PC-3 (cell line): ENCODE measurements around the gene LMOD1. TPM values are rescaled to one million over a fixed set of nuclear protein-coding genes. Genes with fewer than 3 reads are reported as not detected.
A peak's percentile ranks its signal among the peaks of the same experiment; 100 is the strongest.
"Not testable (repeated sequence)": the region's sequence is repeated elsewhere in the genome, so short reads cannot be mapped to it uniquely, and the experiment has no call there.

Experiments used
- ATAC-seq: fragments of 200-7000 bp; cut with Tn5 transposase; 2 replicates; pipeline ENCODE4 v1.9.1; 2020; ENCODE audit warnings: mild to moderate bottlenecking, moderate library complexity
- BruUV-seq: library from RNA; stranded (reverse); fragments of 400-500 nt; replicated peaks from 2 replicates; lab custom pipeline; 2021; lab: Mats Ljungman, UMichigan
- CTCF ChIA-PET: fragments of 300-600 bp; sonication (Branson Sonifier 250); formaldehyde crosslinking; loops from one replicate; lab custom pipeline; 2022; ENCODE audit warnings: antibody characterized with exemption; lab: Charles Lee
- POLR2A ChIA-PET: fragments of 300-600 bp; sonication (Branson Sonifier 250); formaldehyde crosslinking; loops from one replicate; lab custom pipeline; 2022; ENCODE audit warnings: antibody characterized with exemption; ENCODE audit not compliant: unreplicated experiment; lab: Charles Lee
- DNase-seq: peaks from one replicate; pipeline ENCODE4 v3.0.0-alpha.2; 2015
- H2AFZ ChIP-seq: fragments of 300-600 bp; sonication (generic); 2 replicates; pipeline ENCODE4 v1.6.0; 2016; ENCODE audit warnings: antibody characterized with exemption, low read length
- H3F3A ChIP-seq: fragments of 300-600 bp; sonication (generic); one replicate; pipeline ENCODE4 v1.6.0; 2017; ENCODE audit warnings: antibody characterized with exemption, low read length, control low read depth, mild to moderate bottlenecking; ENCODE audit not compliant: unreplicated experiment
- H3K27ac ChIP-seq: fragments of 300-600 bp; sonication (generic); 2 replicates; pipeline ENCODE4 v1.5.1; 2016; ENCODE audit warnings: mild to moderate bottlenecking, low read length
- H3K27me3 ChIP-seq: fragments of 300-600 bp; sonication (generic); 2 replicates; pipeline ENCODE4 v1.6.1; 2016; ENCODE audit warnings: low read length, mixed read lengths
- H3K36me3 ChIP-seq: fragments of 300-600 bp; sonication (generic); 2 replicates; pipeline ENCODE4 v1.6.1; 2016; ENCODE audit warnings: low read depth, mixed run types, low read length, mixed read lengths
- H3K4me1 ChIP-seq: fragments of 300-600 bp; sonication (generic); 2 replicates; pipeline ENCODE4 v1.5.1; 2016; ENCODE audit warnings: low read length; ENCODE audit not compliant: insufficient read depth
- H3K4me2 ChIP-seq: fragments of 300-600 bp; sonication (generic); 2 replicates; pipeline ENCODE4 v1.6.0; 2016; ENCODE audit warnings: low read length
- H3K4me3 ChIP-seq: fragments of 300-600 bp; sonication (generic); 2 replicates; pipeline ENCODE4 v1.5.1; 2016; ENCODE audit warnings: mild to moderate bottlenecking, low read length, mixed read lengths
- H3K79me2 ChIP-seq: fragments of 300-600 bp; sonication (generic); 2 replicates; pipeline ENCODE4 v1.6.1; 2017; ENCODE audit warnings: low read length, mixed read lengths
- H3K9ac ChIP-seq: fragments of 300-600 bp; sonication (generic); 2 replicates; pipeline ENCODE4 v1.6.0; 2016; ENCODE audit warnings: mild to moderate bottlenecking, low read length
- H3K9me2 ChIP-seq: fragments of 300-600 bp; sonication (generic); replicated peaks from 2 replicates; pipeline ENCODE4 v1.6.1; 2016; ENCODE audit warnings: mixed run types, low read length, mixed read lengths
- H3K9me3 ChIP-seq: fragments of 300-600 bp; sonication (generic); 2 replicates; pipeline ENCODE4 v1.6.1; 2016; ENCODE audit warnings: low read length, mixed read lengths
- H4K20me1 ChIP-seq: fragments of 300-600 bp; sonication (generic); 2 replicates; pipeline ENCODE4 v1.6.1; 2016; ENCODE audit warnings: low read length, mixed read lengths
- EZH2 ChIP-seq: fragments of 300-600 bp; sonication (generic); IDR thresholded peaks from one replicate; pipeline ENCODE4 v1.6.1; 2017; ENCODE audit warnings: antibody characterized with exemption, mild to moderate bottlenecking, low read length; ENCODE audit not compliant: unreplicated experiment
- EZH2phosphoT487 ChIP-seq: fragments of 300-600 bp; sonication (generic); IDR thresholded peaks from 2 replicates; pipeline ENCODE4 v1.6.1; 2018; ENCODE audit warnings: mild to moderate bottlenecking, antibody characterized with exemption, low read length, borderline replicate concordance
- intact Hi-C: fragments of 100-400 bp; cut with micrococcal nuclease; formaldehyde crosslinking; loops from 2 replicates; pipeline ENCODE4 v1.9.0; 2023
- total RNA-seq: library from RNA; depleted of rRNA; stranded (reverse); fragments of >200 nt; gene quantifications from 2 replicates; pipeline ENCODE4 v1.2.3, GENCODE V29; 2014
- TF ChIP-seq, protein P1 (sequence below): fragments of 300-600 bp; sonication (generic); conservative IDR thresholded peaks from 2 replicates; pipeline ENCODE4 v1.5.1; 2017; ENCODE audit warnings: antibody characterized with exemption, low read depth, mild to moderate bottlenecking, low read length

The LMOD1 gene
- total RNA-seq, 1 experiment from 2014 or later: 0.07 TPM

DNA sequence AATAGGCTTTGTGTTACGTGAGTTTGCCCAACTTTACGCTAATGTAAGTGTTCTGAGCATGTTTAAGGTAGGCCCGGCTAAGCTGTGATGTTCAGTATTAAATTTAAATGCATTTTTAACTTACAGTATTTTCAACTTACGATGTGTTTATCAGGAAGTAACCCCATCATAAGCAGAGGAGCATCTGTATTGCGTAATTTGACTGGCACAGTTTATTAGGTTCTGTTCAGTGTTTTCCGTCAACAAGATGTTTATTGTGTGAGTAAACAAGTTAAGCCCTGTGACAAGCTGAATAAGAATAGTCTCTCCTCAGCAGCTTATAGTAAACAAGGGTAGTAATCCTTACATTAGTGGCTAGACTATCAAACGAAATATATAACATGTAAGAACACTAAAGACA, 84.9 kb downstream of the LMOD1 start:
- DNase-seq (no peak), ATAC-seq (no peak)
- Histone ChIP-seq H3K9me2 (no peaks in the 10 kb centered on the region), H3K36me3 (peaks cover 26% of the 10 kb centered on the region), H3K4me2 (no peak overlapping the region), H3K27ac (no peak overlapping the region), H3K79me2 (no peaks in the 10 kb centered on the region), H3K4me1 (no peaks in the 10 kb centered on the region), H4K20me1 (no peaks in the 10 kb centered on the region), H3K4me3 (no peak overlapping the region), H3K27me3 (no peaks in the 10 kb centered on the region), H3K9me3 (no peaks in the 10 kb centered on the region), H3F3A (no peaks in the 10 kb centered on the region), H2AFZ (no peak overlapping the region), H3K9ac (no peak overlapping the region)
- intact Hi-C loops: no loop called here
- no TSS peak for BruUV-seq
- CTCF ChIA-PET: no interaction called here
- POLR2A ChIA-PET: no interaction called here
- TF ChIP-seq, protein P1, sequence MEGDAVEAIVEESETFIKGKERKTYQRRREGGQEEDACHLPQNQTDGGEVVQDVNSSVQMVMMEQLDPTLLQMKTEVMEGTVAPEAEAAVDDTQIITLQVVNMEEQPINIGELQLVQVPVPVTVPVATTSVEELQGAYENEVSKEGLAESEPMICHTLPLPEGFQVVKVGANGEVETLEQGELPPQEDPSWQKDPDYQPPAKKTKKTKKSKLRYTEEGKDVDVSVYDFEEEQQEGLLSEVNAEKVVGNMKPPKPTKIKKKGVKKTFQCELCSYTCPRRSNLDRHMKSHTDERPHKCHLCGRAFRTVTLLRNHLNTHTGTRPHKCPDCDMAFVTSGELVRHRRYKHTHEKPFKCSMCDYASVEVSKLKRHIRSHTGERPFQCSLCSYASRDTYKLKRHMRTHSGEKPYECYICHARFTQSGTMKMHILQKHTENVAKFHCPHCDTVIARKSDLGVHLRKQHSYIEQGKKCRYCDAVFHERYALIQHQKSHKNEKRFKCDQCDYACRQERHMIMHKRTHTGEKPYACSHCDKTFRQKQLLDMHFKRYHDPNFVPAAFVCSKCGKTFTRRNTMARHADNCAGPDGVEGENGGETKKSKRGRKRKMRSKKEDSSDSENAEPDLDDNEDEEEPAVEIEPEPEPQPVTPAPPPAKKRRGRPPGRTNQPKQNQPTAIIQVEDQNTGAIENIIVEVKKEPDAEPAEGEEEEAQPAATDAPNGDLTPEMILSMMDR: no peak
- TF ChIP-seq EZH2phosphoT487: no peak
- no peak for TF ChIP-seq EZH2

DNA sequence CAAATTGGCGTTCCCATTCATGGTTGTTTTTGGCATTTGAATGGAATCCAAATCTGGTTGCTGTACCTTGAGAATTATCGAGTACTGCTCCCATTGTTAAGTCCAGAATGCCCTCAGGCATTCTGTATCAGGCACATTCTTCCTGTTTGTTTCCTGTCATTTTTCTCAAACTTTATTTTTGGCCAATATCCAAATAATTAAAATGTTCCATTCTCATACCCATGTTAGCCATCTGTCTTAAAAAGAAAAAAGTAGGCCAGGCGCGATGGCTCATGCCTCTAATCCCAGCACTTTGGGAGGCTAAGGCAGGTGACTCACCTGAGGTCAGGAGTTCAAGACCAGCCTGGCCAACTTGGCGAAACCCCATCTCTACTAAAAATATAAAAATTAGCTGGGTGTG, 86.9 kb downstream of the LMOD1 start:
- Histone ChIP-seq H3K9me2 (no peaks in the 10 kb centered on the region), H3K9me3 (no peaks in the 10 kb centered on the region), H3K4me2 (no peak overlapping the region), H3K79me2 (no peaks in the 10 kb centered on the region), H3K36me3 (peaks cover 44% of the 10 kb centered on the region), H3K9ac (no peak overlapping the region), H3K4me3 (no peak overlapping the region), H3K4me1 (no peaks in the 10 kb centered on the region), H3K27ac (no peak overlapping the region), H2AFZ (no peak overlapping the region), H4K20me1 (no peaks in the 10 kb centered on the region), H3F3A (no peaks in the 10 kb centered on the region), H3K27me3 (no peaks in the 10 kb centered on the region)
- DNase-seq (peak; percentile 10), ATAC-seq (no peak)
- CTCF ChIA-PET: no interaction called here
- intact Hi-C loops: no loop called here
- BruUV-seq: no TSS peak
- POLR2A ChIA-PET: no interaction called here
- no peak for TF ChIP-seq EZH2phosphoT487
- TF ChIP-seq, protein P1: no peak
- TF ChIP-seq EZH2: no peak

DNA sequence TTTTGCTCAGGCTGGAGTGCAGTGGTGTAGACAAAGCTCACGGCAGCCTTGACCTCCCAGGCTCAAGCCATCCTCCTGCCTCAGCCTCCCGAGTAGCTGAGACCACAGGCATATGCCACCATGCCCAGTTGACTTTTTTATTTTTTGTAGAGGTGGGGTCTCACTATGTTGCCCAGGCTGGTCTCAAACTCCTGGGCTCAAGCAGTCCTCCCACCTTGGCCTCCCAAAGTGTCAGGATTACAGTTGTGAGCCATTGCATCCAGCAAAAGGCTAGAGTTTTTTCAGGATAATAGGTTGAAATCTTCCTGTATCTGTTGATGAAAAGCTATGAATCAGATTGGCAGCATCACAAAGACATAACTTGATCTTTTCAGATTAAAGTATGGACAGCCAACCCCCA, 89.6 kb downstream of the LMOD1 start:
- H3K4me1 ChIP-seq, BruUV-seq, H3F3A ChIP-seq, H2AFZ ChIP-seq, H3K4me3 ChIP-seq, POLR2A ChIA-PET, H3K27me3 ChIP-seq, H3K4me2 ChIP-seq, ATAC-seq, H3K9me2 ChIP-seq, DNase-seq, H3K9ac ChIP-seq, H3K27ac ChIP-seq, H3K79me2 ChIP-seq, H4K20me1 ChIP-seq, H3K9me3 ChIP-seq, intact Hi-C loops, CTCF ChIA-PET: not testable (repeated sequence)
- H3K36me3 ChIP-seq: peaks cover 58% of the 10 kb centered on the region
